Spleen (tissue), 11 donors: Measurements from ENCODE around the gene FSIP1. TPM values are rescaled to one million over a fixed set of nuclear protein-coding genes. Genes with fewer than 3 reads are reported as not detected.

Experiments
- DNase-seq: peaks from one replicate; pipeline ENCODE4 v3.0.0-alpha.2; 2020
- H3K27ac ChIP-seq, 8 donors: fragments of 200-600 bp; sonication (generic) in 7 of 8; 1 replicate in 4 of 8; 2 replicates in 4 of 8; pipeline versions ENCODE4 v1.5.0 to v1.8.0; 2016 to 2021; ENCODE audit warnings: inconsistent platforms in 4 of 8, mild to moderate bottlenecking in 4 of 8, moderate library complexity in 1 of 8
- H3K27me3 ChIP-seq, 7 donors: fragments of 200-600 bp; sonication (generic) in 6 of 7; replicated peaks in 1 of 7; 1 replicate in 4 of 7; 2 replicates in 3 of 7; pipeline versions ENCODE4 v1.5.0 to v1.8.0; 2016 to 2021; ENCODE audit warnings: inconsistent platforms in 3 of 7, mild to moderate bottlenecking in 1 of 7
- H3K36me3 ChIP-seq, 6 donors: fragments of 200-600 bp; sonication (generic) in 5 of 6; 1 replicate in 4 of 6; 2 replicates in 2 of 6; pipeline versions ENCODE4 v1.5.0 to v1.8.0; 2016 to 2021; ENCODE audit warnings: inconsistent platforms in 2 of 6
- H3K4me1 ChIP-seq, 6 donors: fragments of 200-600 bp; sonication (generic) in 5 of 6; 1 replicate in 3 of 6; 2 replicates in 3 of 6; pipeline versions ENCODE4 v1.5.0 to v1.8.0; 2016 to 2021; ENCODE audit warnings: inconsistent platforms in 3 of 6
- H3K4me3 ChIP-seq, 8 donors: fragments of 200-600 bp; sonication (generic) in 7 of 8; 1 replicate in 4 of 8; 2 replicates in 4 of 8; pipeline versions ENCODE4 v1.5.0 to v1.8.0; 2016 to 2021; ENCODE audit warnings: inconsistent platforms in 4 of 8, mild to moderate bottlenecking in 4 of 8, moderate library complexity in 2 of 8
- H3K9me3 ChIP-seq, 8 donors: fragments of 200-600 bp; sonication (generic) in 7 of 8; 1 replicate in 4 of 8; 2 replicates in 4 of 8; pipeline versions ENCODE4 v1.5.0 to v1.8.0; 2016 to 2021; ENCODE audit warnings: inconsistent platforms in 4 of 8
- CTCF ChIP-seq, 11 experiments: fragments of 200-600 bp in 7 of 11; fragments of 450-650 bp in 4 of 11; sonication (generic) in 4 of 11; IDR thresholded peaks in 8 of 11; conservative IDR thresholded peaks in 3 of 11; 1 replicate in 7 of 11; 2 replicates in 4 of 11; pipeline versions ENCODE4 v1.4.0 to v1.8.0; 2016 to 2021; ENCODE audit warnings: antibody characterized with exemption in 11 of 11, inconsistent platforms in 4 of 11, mild to moderate bottlenecking in 1 of 11
- POLR2A ChIP-seq, 3 donors: fragments of 450-650 bp; IDR thresholded peaks; one replicate each; pipeline ENCODE4 v1.5.1; 2017; ENCODE audit warnings: antibody characterized with exemption in 3 of 3, mild to moderate bottlenecking in 1 of 3
- POLR2AphosphoS5 ChIP-seq, 3 donors: sonication (generic); formaldehyde crosslinking; IDR thresholded peaks; one replicate each; pipeline ENCODE4 v1.5.1; 2017; ENCODE audit warnings: antibody characterized with exemption in 3 of 3
- WGBS, 5 donors: extraction: QIAGEN DNeasy Blood & Tissue Kit in 3 of 5; methylation state at CpG; one replicate each; pipeline versions ENCODE4 v1.1.5 to v1.1.7; 2013 to 2018; 5-methylcytosine and 5-hydroxymethylcytosine counted together
- intact Hi-C: fragments of 100-400 bp; cut with DNase I; formaldehyde crosslinking; loops from one replicate; pipeline ENCODE4 v1.15.0; 2023; ENCODE audit warnings: low total_unique reads
- polyA plus RNA-seq, 3 donors: library from polyadenylated mRNA; stranded (reverse); fragments of 200-250 nt; gene quantifications; one replicate each; pipeline ENCODE4 v1.2.1, GENCODE V29; 2013
- total RNA-seq, 7 donors: library from RNA; depleted of rRNA in 3 of 7; stranded (reverse); fragments of >200 nt in 3 of 7; fragmentation: NEBNext Ultra II Directional in 4 of 7; extraction: Animal tissue kit (Norgen Biotek cat#: 25700) in 4 of 7; gene quantifications; one replicate each; pipeline versions ENCODE4 v1.1.0 to v1.2.1, GENCODE V29; 2016 to 2021
- donor health status: healthy with polysubstance abuse.
- donor health status: DM: no; HTN: no; CAD: no; lungs with moderate emphysema.
- donor health status: DM: no; HTN: no; CAD: no.
- donor health status: Bipolar disorder and iron deficiency.
- donor health status: healthy.
- donor health status: DM: no; HTN: no; CAD: no.
- donor health status: DM: yes; HTN: yes; CAD: no.

The FSIP1 gene
- total and polyA plus RNA-seq, 10 donors = 0.09 to 2.3 (median 0.45) TPM

GRCh38 chr15:39613861-39614260 is 168.8 kb downstream of the FSIP1 start:
- TF ChIP-seq POLR2AphosphoS5 (IDR thresholded peaks at IDR 0.05) = no peak
- no peak for TF ChIP-seq POLR2A (IDR thresholded peaks at IDR 0.05)
- no peak for TF ChIP-seq CTCF (IDR thresholded peaks at IDR 0.05 in 8 of 11, conservative IDR thresholded peaks at IDR 0.05 in 3 of 11)
- H3K4me3 ChIP-seq = no peak overlapping the region

GRCh38 chr15:39613271-39613670 is 169.4 kb downstream of the FSIP1 start:
- no peak for DNase-seq
- no peaks in the 10 kb centered on the region for H3K4me1 ChIP-seq
- peaks cover 0 to 57% (median 50%) of the 10 kb centered on the region in 8 donors for H3K9me3 ChIP-seq
- H3K4me3 ChIP-seq = no peak overlapping the region
- no peak overlapping the region for H3K27ac ChIP-seq
- H3K36me3 ChIP-seq = no peaks in the 10 kb centered on the region
- no peaks in the 10 kb centered on the region for H3K27me3 ChIP-seq
- TF ChIP-seq CTCF (IDR thresholded peaks at IDR 0.05 in 8 of 11, conservative IDR thresholded peaks at IDR 0.05 in 3 of 11) = no peak
- no peak for TF ChIP-seq POLR2AphosphoS5 (IDR thresholded peaks at IDR 0.05)
- no peak for TF ChIP-seq POLR2A (IDR thresholded peaks at IDR 0.05)
- intact Hi-C loops = no loop called here

More at GRCh38 chr15:39613861-39614260, 168.8 kb downstream of the FSIP1 start:
- H3K36me3 ChIP-seq = no peaks in the 10 kb centered on the region
- no peak for DNase-seq
- WGBS, 5 donors = 70 to 97% (median 81%) methylated on average over 2 of the region's 2 CpGs
- intact Hi-C loops = no loop called here
- H3K27ac ChIP-seq = no peak overlapping the region
- H3K9me3 ChIP-seq = peaks cover 0 to 55% (median 49%) of the 10 kb centered on the region in 8 donors
- H3K4me1 ChIP-seq = no peaks in the 10 kb centered on the region
- no peaks in the 10 kb centered on the region for H3K27me3 ChIP-seq

GRCh38 chr15:39610665-39611064 is 172.0 kb downstream of the FSIP1 start:
- no peak overlapping the region for H3K4me3 ChIP-seq
- H3K36me3 ChIP-seq = no peaks in the 10 kb centered on the region
- H3K27ac ChIP-seq = no peak overlapping the region
- H3K9me3 ChIP-seq = peaks cover 0 to 57% (median 50%) of the 10 kb centered on the region in 8 donors
- H3K27me3 ChIP-seq = no peaks in the 10 kb centered on the region
- intact Hi-C loops = no loop called here
- no peak for TF ChIP-seq POLR2AphosphoS5 (IDR thresholded peaks at IDR 0.05)
- no peak for TF ChIP-seq POLR2A (IDR thresholded peaks at IDR 0.05)
- no peak for TF ChIP-seq CTCF (IDR thresholded peaks at IDR 0.05 in 8 of 11, conservative IDR thresholded peaks at IDR 0.05 in 3 of 11)
- H3K4me1 ChIP-seq = no peaks in the 10 kb centered on the region
- no peak for DNase-seq

GRCh38 chr15:39609166-39609916 is 173.3 kb downstream of the FSIP1 start:
- TF ChIP-seq CTCF (IDR thresholded peaks at IDR 0.05 in 8 of 11, conservative IDR thresholded peaks at IDR 0.05 in 3 of 11) (no peak), POLR2AphosphoS5 (IDR thresholded peaks at IDR 0.05) (no peak), POLR2A (IDR thresholded peaks at IDR 0.05) (no peak)
- intact Hi-C loops = no loop called here
- 50 to 89% (median 86%) methylated on average over 3 to 4 of the region's 4 CpGs for WGBS, 5 donors

More at GRCh38 chr15:39609166-39609916, 173.3 kb downstream of the FSIP1 start:
- Histone ChIP-seq H3K9me3 (peaks cover 0 to 56% (median 46%) of the 10 kb centered on the region in 8 donors), H3K27me3 (no peaks in the 10 kb centered on the region), H3K36me3 (no peaks in the 10 kb centered on the region), H3K27ac (no peak overlapping the region), H3K4me1 (no peaks in the 10 kb centered on the region), H3K4me3 (no peak overlapping the region)
- no peak for DNase-seq
